CD14-positive monocyte (primary cell): ENCODE data around the gene KIF26B. TPM values are rescaled to one million over a fixed set of nuclear protein-coding genes. Genes with fewer than 3 reads are reported as not detected.

ENCODE experiments used
- DNase-seq, 3 donors: peaks; one replicate each; pipeline ENCODE4 v3.0.0-alpha.2; 2011 to 2022
- H2AFZ ChIP-seq: 2 replicates; pipeline ENCODE4 v1.6.0; 2012; ENCODE audit warnings: mild to moderate bottlenecking, low read depth, low read length, inconsistent platforms; ENCODE audit not compliant: insufficient read depth, poor library complexity, severe bottlenecking
- H3K27ac ChIP-seq, 2 donors: 1 replicate in 1 of 2; 2 replicates in 1 of 2; pipeline ENCODE4 v1.5.1; 2012 to 2013; ENCODE audit warnings: low read length in 2 of 2, control low read depth in 1 of 2, inconsistent platforms in 1 of 2, low read depth in 1 of 2, mild to moderate bottlenecking in 1 of 2
- H3K27me3 ChIP-seq, 2 donors: one replicate each; pipeline versions ENCODE4 v1.6.0 to v1.6.1; 2011 to 2013; ENCODE audit warnings: low read length in 2 of 2; ENCODE audit not compliant: control insufficient read depth in 2 of 2, insufficient read depth in 2 of 2
- H3K36me3 ChIP-seq, 2 donors: replicated peaks in 1 of 2; 1 replicate in 1 of 2; 2 replicates in 1 of 2; pipeline versions ENCODE4 v1.5.1 to v1.6.1; 2012 to 2013; ENCODE audit warnings: low read length in 2 of 2, control low read depth in 1 of 2, inconsistent platforms in 1 of 2, mild to moderate bottlenecking in 1 of 2; ENCODE audit not compliant: insufficient read depth in 2 of 2, control insufficient read depth in 1 of 2
- H3K4me1 ChIP-seq, 2 donors: 1 replicate in 1 of 2; 2 replicates in 1 of 2; pipeline versions ENCODE4 v1.5.1 to v1.6.1; 2012 to 2013; ENCODE audit warnings: low read length in 2 of 2, control low read depth in 1 of 2, inconsistent platforms in 1 of 2, mild to moderate bottlenecking in 1 of 2, moderate library complexity in 1 of 2; ENCODE audit not compliant: insufficient read depth in 2 of 2, control insufficient read depth in 1 of 2
- H3K4me2 ChIP-seq: replicated peaks from 2 replicates; pipeline ENCODE3; 2012; ENCODE audit warnings: low read length, moderate library complexity, mild to moderate bottlenecking; ENCODE audit not compliant: poor library complexity, severe bottlenecking; ENCODE audit errors: extremely low read depth
- H3K4me3 ChIP-seq, 3 experiments: fragments of 200-600 bp in 1 of 3; sonication (generic) in 1 of 3; replicated peaks in 1 of 3; 1 replicate in 2 of 3; 2 replicates in 1 of 3; pipeline ENCODE4 v1.5.1; 2011 to 2013; ENCODE audit warnings: low read length in 3 of 3, mild to moderate bottlenecking in 3 of 3, control low read depth in 2 of 3, low read depth in 2 of 3, inconsistent platforms in 1 of 3, moderate library complexity in 1 of 3
- H3K79me2 ChIP-seq: 2 replicates; pipeline ENCODE4 v1.6.0; 2012; ENCODE audit warnings: mild to moderate bottlenecking, control low read depth, inconsistent platforms, low read length, moderate library complexity; ENCODE audit not compliant: insufficient read depth
- H3K9ac ChIP-seq: 2 replicates; pipeline ENCODE4 v1.6.0; 2017; ENCODE audit warnings: low read length, mild to moderate bottlenecking; ENCODE audit not compliant: insufficient read depth, poor library complexity, severe bottlenecking
- H3K9me3 ChIP-seq, 2 donors: replicated peaks in 1 of 2; 1 replicate in 1 of 2; 2 replicates in 1 of 2; pipeline versions ENCODE4 v1.5.1 to v1.6.1; 2012 to 2013; ENCODE audit warnings: low read length in 2 of 2, control low read depth in 1 of 2; ENCODE audit not compliant: control insufficient read depth in 1 of 2, insufficient read depth in 1 of 2
- H4K20me1 ChIP-seq: 2 replicates; pipeline ENCODE4 v1.6.0; 2012; ENCODE audit warnings: mild to moderate bottlenecking, low read length, control low read depth, moderate library complexity; ENCODE audit not compliant: insufficient read depth
- H3K27ac Mint-ChIP-seq, 7 donors: one replicate each; pipeline ENCODE4 v1.8.0; 2020; ENCODE audit warnings: mild to moderate bottlenecking in 7 of 7, mixed read lengths in 7 of 7, moderate library complexity in 6 of 7, inconsistent platforms in 2 of 7
- H3K27me3 Mint-ChIP-seq, 3 donors: one replicate each; pipeline ENCODE4 v1.8.0; 2021 to 2022; ENCODE audit warnings: low read depth in 3 of 3, mild to moderate bottlenecking in 3 of 3, mixed read lengths in 3 of 3, moderate library complexity in 3 of 3, inconsistent platforms in 1 of 3
- H3K36me3 Mint-ChIP-seq, 2 donors: one replicate each; pipeline ENCODE4 v1.8.0; 2020; ENCODE audit warnings: mixed read lengths in 2 of 2, inconsistent platforms in 1 of 2, mild to moderate bottlenecking in 1 of 2
- H3K4me1 Mint-ChIP-seq: one replicate; pipeline ENCODE4 v1.8.0; 2020; ENCODE audit warnings: mild to moderate bottlenecking, mixed read lengths
- H3K4me3 Mint-ChIP-seq, 2 donors: one replicate each; pipeline ENCODE4 v1.8.0; 2020; ENCODE audit warnings: mild to moderate bottlenecking in 2 of 2, mixed read lengths in 2 of 2, moderate library complexity in 1 of 2
- H3K9me3 Mint-ChIP-seq, 7 donors: one replicate each; pipeline ENCODE4 v1.8.0; 2020 to 2022; ENCODE audit warnings: mixed read lengths in 7 of 7, mild to moderate bottlenecking in 6 of 7, moderate library complexity in 6 of 7, inconsistent platforms in 2 of 7
- WGBS: methylation state at CpG from one replicate; pipeline ENCODE4 v1.1.5; 2013; ENCODE audit warnings: missing lambda C conversion rate; ENCODE audit not compliant: insufficient coverage; 5-methylcytosine and 5-hydroxymethylcytosine counted together
- intact Hi-C, 2 donors: fragments of 100-400 bp; cut with micrococcal nuclease; formaldehyde crosslinking; loops; one replicate each; pipeline versions ENCODE4 v1.15.0 to v1.15.1; 2023
- polyA plus RNA-seq, 3 donors: library from polyadenylated mRNA; depleted of rRNA in 1 of 3; unstranded in 2 of 3; stranded (reverse) in 1 of 3; fragments of 300-500 nt in 2 of 3; fragments of >200 nt in 1 of 3; fragmentation: Illumina TruSeq in 2 of 3; gene quantifications; 1 replicate in 2 of 3; 2 replicates in 1 of 3; pipeline ENCODE4 v1.2.3, GENCODE V29; 2012 to 2021
- TF ChIP-seq, protein P1 (sequence below): fragments of 200-600 bp; IDR thresholded peaks from one replicate; pipeline ENCODE4 v1.8.0; 2022; ENCODE audit warnings: antibody characterized with exemption, mild to moderate bottlenecking

The KIF26B gene
- polyA plus RNA-seq, 3 donors: 0.01 to 0.05 TPM; not detected in 1

DNA sequence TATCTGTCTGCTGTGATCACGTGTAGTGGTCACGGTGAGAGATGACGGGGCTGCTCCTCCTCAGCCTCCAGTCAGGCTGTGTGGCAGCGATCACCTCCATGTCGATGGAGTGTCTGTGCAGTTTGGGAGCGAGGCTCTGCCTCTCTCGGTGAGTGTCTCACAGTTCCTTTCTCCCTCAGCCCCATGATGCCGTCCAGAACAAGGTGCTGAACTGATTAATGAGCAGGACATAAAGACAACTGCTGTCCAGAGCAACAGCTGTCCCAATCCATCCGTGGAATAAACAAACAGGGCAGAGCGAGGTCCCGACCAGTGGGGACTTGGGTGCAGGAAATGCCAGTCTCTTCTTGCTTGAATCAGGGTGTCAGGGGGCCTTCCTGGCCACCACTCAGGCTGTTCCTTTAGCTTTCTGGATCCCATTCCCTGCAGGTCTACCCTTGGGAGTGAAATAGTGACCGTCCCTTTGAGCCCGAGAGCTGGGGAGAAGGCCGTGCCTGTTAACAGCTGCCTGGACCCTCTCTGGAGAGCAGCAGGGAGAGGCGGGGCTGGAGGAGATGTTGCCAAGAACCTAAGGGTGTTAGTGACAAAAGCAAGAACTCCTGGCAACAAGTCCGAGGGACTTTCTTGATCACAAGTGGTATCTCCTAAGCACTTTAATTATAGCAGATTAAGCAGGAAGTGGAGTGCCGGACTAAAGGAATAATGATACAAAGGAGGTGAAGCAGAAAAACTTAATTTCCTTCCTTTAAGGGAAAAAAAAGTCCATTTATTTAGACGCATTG is 443.9 kb downstream of the KIF26B start:
- DNase-seq: no peak
- intact Hi-C loops: no loop called here
- Mint-ChIP-seq H3K27me3 (peaks cover 3 to 6% (median 3%) of the 10 kb centered on the region in 3 donors), H3K36me3 (no peaks in the 10 kb centered on the region), H3K4me3 (no peak overlapping the region), H3K4me1 (peaks cover 9% of the 10 kb centered on the region), H3K9me3 (peaks cover 0 to 6% (median 2%) of the 10 kb centered on the region in 7 donors), H3K27ac (peak overlapping the region in 4 of 7 donors; percentile 9 to 34 (median 10))
- Histone ChIP-seq H3K27ac (no peak overlapping the region), H3K9me3 (no peaks in the 10 kb centered on the region), H4K20me1 (no peaks in the 10 kb centered on the region), H3K79me2 (no peaks in the 10 kb centered on the region), H3K4me3 (no peak overlapping the region), H3K27me3 (no peaks in the 10 kb centered on the region), H3K4me2 (no peak overlapping the region), H3K36me3 (no peaks in the 10 kb centered on the region), H2AFZ (no peak overlapping the region), H3K9ac (no peak overlapping the region), H3K4me1 (peaks cover 10 to 11% of the 10 kb centered on the region in 2 donors)
- TF ChIP-seq, protein P1, sequence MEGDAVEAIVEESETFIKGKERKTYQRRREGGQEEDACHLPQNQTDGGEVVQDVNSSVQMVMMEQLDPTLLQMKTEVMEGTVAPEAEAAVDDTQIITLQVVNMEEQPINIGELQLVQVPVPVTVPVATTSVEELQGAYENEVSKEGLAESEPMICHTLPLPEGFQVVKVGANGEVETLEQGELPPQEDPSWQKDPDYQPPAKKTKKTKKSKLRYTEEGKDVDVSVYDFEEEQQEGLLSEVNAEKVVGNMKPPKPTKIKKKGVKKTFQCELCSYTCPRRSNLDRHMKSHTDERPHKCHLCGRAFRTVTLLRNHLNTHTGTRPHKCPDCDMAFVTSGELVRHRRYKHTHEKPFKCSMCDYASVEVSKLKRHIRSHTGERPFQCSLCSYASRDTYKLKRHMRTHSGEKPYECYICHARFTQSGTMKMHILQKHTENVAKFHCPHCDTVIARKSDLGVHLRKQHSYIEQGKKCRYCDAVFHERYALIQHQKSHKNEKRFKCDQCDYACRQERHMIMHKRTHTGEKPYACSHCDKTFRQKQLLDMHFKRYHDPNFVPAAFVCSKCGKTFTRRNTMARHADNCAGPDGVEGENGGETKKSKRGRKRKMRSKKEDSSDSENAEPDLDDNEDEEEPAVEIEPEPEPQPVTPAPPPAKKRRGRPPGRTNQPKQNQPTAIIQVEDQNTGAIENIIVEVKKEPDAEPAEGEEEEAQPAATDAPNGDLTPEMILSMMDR: no peak
- WGBS: 99% methylated on average over 13 of the region's 18 CpGs

DNA sequence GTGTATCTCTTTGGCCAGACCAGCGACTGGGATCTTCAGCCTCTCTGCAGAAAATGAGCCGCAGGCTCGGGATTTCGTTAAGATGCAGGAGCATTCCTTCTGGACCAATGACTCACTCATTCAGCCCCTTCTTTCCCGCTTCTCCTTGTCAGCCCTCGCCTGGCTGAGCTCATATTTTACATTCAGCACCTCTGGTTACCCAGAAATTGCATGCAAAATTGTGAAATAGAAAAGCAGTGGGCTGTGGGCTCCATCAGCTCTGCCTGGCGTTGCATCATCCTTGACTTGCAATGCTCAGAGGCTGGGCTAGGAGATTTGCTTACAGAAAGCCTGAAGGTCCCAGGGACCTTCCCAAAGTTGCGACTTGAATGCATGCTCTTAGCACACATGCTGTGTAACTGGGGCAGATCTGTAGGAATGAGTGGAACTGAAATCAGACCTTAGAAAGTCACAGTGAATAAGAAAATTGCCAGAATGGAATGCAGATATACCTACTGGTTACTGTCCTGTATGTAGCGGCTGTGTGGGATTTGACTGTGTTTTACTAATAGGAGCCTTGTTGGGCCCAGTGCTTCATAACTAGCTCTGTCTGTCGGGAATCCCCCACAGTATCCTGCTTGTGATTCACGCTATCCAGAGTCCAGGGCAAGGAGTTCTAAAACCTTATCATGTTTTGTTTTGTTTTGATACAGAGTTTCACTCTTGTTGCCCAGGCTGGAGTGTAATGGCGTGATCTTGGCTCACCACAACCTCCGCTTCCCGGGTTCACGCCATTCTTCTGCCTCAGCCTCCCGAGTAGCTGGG is 444.8 kb downstream of the KIF26B start:
- Histone ChIP-seq H3K27ac (no peak overlapping the region), H3K79me2 (no peaks in the 10 kb centered on the region), H4K20me1 (no peaks in the 10 kb centered on the region), H3K4me1 (peaks cover 10 to 11% of the 10 kb centered on the region in 2 donors), H3K4me2 (no peak overlapping the region), H3K9me3 (no peaks in the 10 kb centered on the region), H3K36me3 (no peaks in the 10 kb centered on the region), H2AFZ (no peak overlapping the region), H3K27me3 (no peaks in the 10 kb centered on the region), H3K9ac (no peak overlapping the region), H3K4me3 (no peak overlapping the region)
- peak overlapping the region in 2 of 7 donors; percentile 9 to 26 for H3K27ac Mint-ChIP-seq
- TF ChIP-seq, protein P1: no peak
- peaks cover 9% of the 10 kb centered on the region for H3K4me1 Mint-ChIP-seq
- no peaks in the 10 kb centered on the region for H3K36me3 Mint-ChIP-seq
- peaks cover 2 to 6% (median 3%) of the 10 kb centered on the region in 3 donors for H3K27me3 Mint-ChIP-seq
- H3K9me3 Mint-ChIP-seq: peaks cover 0 to 3% (median 2%) of the 10 kb centered on the region in 7 donors
- 34% methylated on average over 6 of the region's 16 CpGs for WGBS
- intact Hi-C loops: no loop called here
- H3K4me3 Mint-ChIP-seq: no peak overlapping the region
- peak; percentile 15 to 61 (median 16) for DNase-seq
